Heart right ventricle (tissue), 16 donors: Measurements from ENCODE around the gene LGR6. TPM values are rescaled to one million over a fixed set of nuclear protein-coding genes. Genes with fewer than 3 reads are reported as not detected.

Source experiments
- ATAC-seq, 8 donors: fragments of 200-7000 bp; cut with Tn5 transposase; one replicate each; pipeline ENCODE4 v1.9.1; 2020; ENCODE audit warnings: mild to moderate bottlenecking in 8 of 8, moderate library complexity in 8 of 8, moderate number of reproducible peaks in 1 of 8
- DNase-seq, 2 donors: peaks; one replicate each; pipeline ENCODE4 v3.0.0-alpha.2; 2020
- H3K27ac ChIP-seq, 10 donors: fragments of 200-600 bp; sonication (generic) in 2 of 10; one replicate each; pipeline versions ENCODE4 v1.5.0 to v1.8.0; 2020 to 2022; ENCODE audit warnings: mild to moderate bottlenecking in 3 of 10
- H3K27me3 ChIP-seq, 7 donors: fragments of 200-600 bp; one replicate each; pipeline ENCODE4 v1.8.0; 2021 to 2022; ENCODE audit warnings: mild to moderate bottlenecking in 2 of 7
- H3K36me3 ChIP-seq, 9 donors: fragments of 200-600 bp; sonication (generic) in 1 of 9; one replicate each; pipeline versions ENCODE4 v1.5.0 to v1.8.0; 2020 to 2022; ENCODE audit warnings: mild to moderate bottlenecking in 2 of 9
- H3K4me1 ChIP-seq, 9 donors: fragments of 200-600 bp; sonication (generic) in 1 of 9; one replicate each; pipeline versions ENCODE4 v1.5.0 to v1.8.0; 2020 to 2022; ENCODE audit warnings: mild to moderate bottlenecking in 4 of 9
- H3K4me3 ChIP-seq, 10 donors: fragments of 200-600 bp; sonication (generic) in 2 of 10; one replicate each; pipeline versions ENCODE4 v1.5.0 to v1.8.0; 2020 to 2022; ENCODE audit warnings: mild to moderate bottlenecking in 7 of 10, moderate library complexity in 2 of 10
- H3K9me3 ChIP-seq, 11 donors: fragments of 200-600 bp in 10 of 11; sonication (generic) in 2 of 11; one replicate each; pipeline versions ENCODE4 v1.5.0 to v1.8.0; 2013 to 2022; ENCODE audit warnings: mild to moderate bottlenecking in 2 of 11, control low read depth in 1 of 11, moderate library complexity in 1 of 11
- CTCF ChIP-seq, 9 donors: fragments of 200-600 bp; sonication (generic) in 2 of 9; IDR thresholded peaks; one replicate each; pipeline versions ENCODE4 v1.5.0 to v1.8.0; 2021 to 2022; ENCODE audit warnings: antibody characterized with exemption in 9 of 9, mild to moderate bottlenecking in 5 of 9, moderate library complexity in 1 of 9
- WGBS, 2 donors: extraction: QIAGEN DNeasy Blood & Tissue Kit; methylation state at CpG; one replicate each; pipeline ENCODE4 v1.1.7; 2013; ENCODE audit warnings: inconsistent platforms in 1 of 2; 5-methylcytosine and 5-hydroxymethylcytosine counted together
- intact Hi-C, 10 donors: fragments of 100-400 bp; cut with DNase I; formaldehyde crosslinking; loops; one replicate each; pipeline versions ENCODE4 v1.11.1 to v1.14.2; 2022
- polyA plus RNA-seq, 2 donors: library from polyadenylated mRNA; stranded (reverse); fragments of 200-250 nt; gene quantifications; one replicate each; pipeline ENCODE4 v1.2.3, GENCODE V29; 2013
- total RNA-seq, 10 donors: library from RNA; stranded (reverse); fragmentation: NEBNext Ultra II Directional in 3 of 10; extraction: Animal tissue kit (Norgen Biotek cat#: 25700) in 3 of 10; gene quantifications; one replicate each; pipeline versions ENCODE4 v1.2.1 to v1.2.4, GENCODE V29; 2021 to 2023
- donor health status: Arrhythmogenic right ventricular cardiomyopathy.
- donor health status: ischemic (EF 13 %, LVEDD 7.1; RV severe dilation, severe dysfunction).
- donor health status: healthy with polysubstance abuse.
- donor health status: DM: no; HTN: yes; CAD: no.
- donor health status: DM: no; HTN: no; CAD: no.
- donor health status: ischemic (EF 25% LVEDD 6.9; RV normal size, moderate dysfunction).
- donor health status: ischemic (EF 25% LVEDD 5.7; RV mildly dilated, moderate dysfunction).
- donor health status: healthy.
- donor health status: DM: yes; HTN: yes; CAD: no.
- donor health status: Ischemic cardiomyopathy.
- donor health status: ischemic (EF 35%, LVEDD 5.7; RV mildly dilated, moderate dysfunction).
- donor health status: nonischemic (EF 11% LVEDD 7.7; RV severe dilation, severe dysfunction).
- donor health status: DM: yes; HTN: yes; CAD: no.
- donor health status: PGD.
- donor health status: ischemic (EF 29% LVEDD 5.4; RV normal size, mild dysfunction).
- donor health status: nonischemic (EF 23%, LVEDD 6.1; RV moderate dilation, normal function).

The LGR6 gene
- total and polyA plus RNA-seq, 12 donors = 0.19 to 13.5 (median 2.2) TPM

DNA sequence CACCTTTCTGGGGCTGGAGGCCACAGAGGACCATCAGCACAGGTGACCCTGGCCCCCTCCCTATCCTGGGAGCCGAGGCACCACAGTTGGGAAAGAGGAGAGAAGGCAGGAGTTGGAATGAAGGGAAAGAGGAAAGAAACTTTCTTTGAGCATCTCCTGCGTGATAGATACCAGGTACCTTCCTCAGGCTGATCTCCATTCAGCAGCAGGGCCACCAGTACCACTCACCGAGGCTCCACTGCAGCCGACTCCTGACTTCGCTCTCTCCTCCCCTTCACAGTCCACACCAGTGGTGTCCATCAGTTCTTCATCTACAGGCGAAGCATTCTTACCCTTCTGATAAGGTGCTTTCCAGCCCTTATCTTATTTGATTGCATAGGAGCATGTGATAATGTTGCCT is 55.3 kb downstream of the LGR6 start:
- DNase-seq (no peak), ATAC-seq (no peak)
- Histone ChIP-seq H3K27ac (no peak overlapping the region), H3K4me1 (no peaks in the 10 kb centered on the region), H3K4me3 (no peak overlapping the region), H3K9me3 (no peaks in the 10 kb centered on the region), H3K27me3 (peaks cover 0 to 20% (median 14%) of the 10 kb centered on the region in 7 donors), H3K36me3 (no peaks in the 10 kb centered on the region)
- TF ChIP-seq CTCF (IDR thresholded peaks at IDR 0.05) = no peak
- 89 to 90% methylated on average over 6 of the region's 6 CpGs for WGBS, 2 donors
- intact Hi-C loops = no loop called here

DNA sequence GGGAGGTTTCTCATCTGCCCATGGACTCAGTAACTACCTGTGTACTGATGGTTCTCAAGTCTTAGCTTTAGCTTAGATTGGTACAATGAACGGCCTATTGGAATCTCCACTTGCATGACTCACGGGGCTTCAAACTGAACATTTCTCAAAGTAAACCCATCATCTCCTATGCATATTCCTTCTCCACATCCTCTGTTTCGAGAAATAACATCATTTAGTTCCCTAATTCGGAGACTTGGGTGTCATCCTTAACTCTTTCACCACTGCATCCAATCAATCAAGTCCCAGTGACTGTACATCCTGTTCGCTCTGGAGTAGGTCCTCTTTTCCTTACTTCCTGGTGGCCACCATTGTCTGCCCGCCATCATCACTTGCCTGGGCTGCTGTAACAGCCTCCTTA is 55.8 kb downstream of the LGR6 start:
- DNase-seq (no peak), ATAC-seq (no peak)
- 74 to 88% methylated on average over 6 of the region's 6 CpGs for WGBS, 2 donors
- Histone ChIP-seq H3K27me3 (peaks cover 0 to 20% (median 14%) of the 10 kb centered on the region in 7 donors), H3K9me3 (no peaks in the 10 kb centered on the region), H3K27ac (no peak overlapping the region), H3K36me3 (no peaks in the 10 kb centered on the region), H3K4me3 (no peak overlapping the region), H3K4me1 (no peaks in the 10 kb centered on the region)
- intact Hi-C loops = no loop called here
- no peak for TF ChIP-seq CTCF (IDR thresholded peaks at IDR 0.05)

DNA sequence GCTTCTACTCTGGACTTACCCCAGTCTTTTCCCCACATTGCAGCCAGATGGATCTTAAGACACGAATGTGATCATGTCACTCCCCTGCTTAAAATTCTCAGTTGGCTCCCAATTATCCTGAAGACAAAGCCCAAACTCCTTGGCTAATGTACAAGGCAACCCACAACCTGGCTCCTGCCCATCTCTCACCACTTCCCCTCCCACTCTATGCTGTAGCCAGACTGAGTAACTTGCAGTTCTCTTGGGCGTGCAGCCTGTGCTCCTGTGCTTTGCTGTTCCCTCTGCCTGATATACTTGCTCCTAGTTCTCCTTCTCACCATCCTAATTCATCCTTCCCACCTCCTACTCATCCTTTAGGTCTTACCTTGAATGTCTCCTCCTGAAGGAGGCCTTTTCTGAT is 56.2 kb downstream of the LGR6 start:
- H3K4me3 ChIP-seq = no peak overlapping the region
- H3K9me3 ChIP-seq = no peaks in the 10 kb centered on the region
- WGBS, 2 donors = 67 to 90% methylated on average over 2 of the region's 2 CpGs
- H3K27ac ChIP-seq = no peak overlapping the region
- no peak for ATAC-seq
- TF ChIP-seq CTCF (IDR thresholded peaks at IDR 0.05) = no peak
- peaks cover 0 to 20% (median 14%) of the 10 kb centered on the region in 7 donors for H3K27me3 ChIP-seq
- no peaks in the 10 kb centered on the region for H3K4me1 ChIP-seq
- DNase-seq = no peak
- intact Hi-C loops = no loop called here
- H3K36me3 ChIP-seq = no peaks in the 10 kb centered on the region

GRCh38 chr1:202250982-202251381 is 57.4 kb downstream of the LGR6 start:
- H3K4me3 ChIP-seq = no peak overlapping the region
- intact Hi-C loops = no loop called here
- no peak for TF ChIP-seq CTCF (IDR thresholded peaks at IDR 0.05)
- H3K36me3 ChIP-seq = no peaks in the 10 kb centered on the region
- no peak for DNase-seq
- no peak overlapping the region for H3K27ac ChIP-seq
- H3K27me3 ChIP-seq = peaks cover 0 to 20% (median 14%) of the 10 kb centered on the region in 7 donors
- 72% methylated on average over 10 of the region's 10 CpGs for WGBS, 2 donors
- H3K9me3 ChIP-seq = no peaks in the 10 kb centered on the region
- no peak for ATAC-seq
- no peaks in the 10 kb centered on the region for H3K4me1 ChIP-seq
